Neural progenitor cell (in vitro differentiated cells): ENCODE measurements around the gene GCNT1. TPM values are rescaled to one million over a fixed set of nuclear protein-coding genes. Genes with fewer than 3 reads are reported as not detected.

Source experiments
- DNase-seq: peaks from one replicate; pipeline ENCODE4 v3.0.0-alpha.2; 2016; ENCODE audit warnings: low spot score
- H2AFZ ChIP-seq: fragments of 200-600 bp; sonication (generic); replicated peaks from 2 replicates; pipeline ENCODE4 v1.6.1; 2016; ENCODE audit warnings: antibody characterized with exemption
- H3F3A ChIP-seq: fragments of 200-600 bp; sonication (generic); 2 replicates; pipeline ENCODE4 v1.6.1; 2016; ENCODE audit warnings: antibody characterized with exemption, low read depth
- H3K27ac ChIP-seq: fragments of 200-600 bp; sonication (generic); 2 replicates; pipeline ENCODE4 v1.5.1; 2016; ENCODE audit warnings: mild to moderate bottlenecking
- H3K27me3 ChIP-seq: fragments of 200-600 bp; sonication (generic); 2 replicates; pipeline ENCODE4 v1.6.1; 2016; ENCODE audit warnings: mild to moderate bottlenecking, moderate library complexity
- H3K36me3 ChIP-seq: fragments of 200-600 bp; sonication (generic); 2 replicates; pipeline ENCODE4 v1.5.1; 2016
- H3K4me1 ChIP-seq: fragments of 200-600 bp; sonication (generic); 2 replicates; pipeline ENCODE4 v1.6.1; 2016; ENCODE audit warnings: mixed run types
- H3K4me2 ChIP-seq: fragments of 200-600 bp; sonication (generic); 2 replicates; pipeline ENCODE4 v1.6.1; 2016
- H3K4me3 ChIP-seq: fragments of 200-600 bp; sonication (generic); 2 replicates; pipeline ENCODE4 v1.5.1; 2016
- H3K79me2 ChIP-seq: fragments of 200-600 bp; sonication (generic); 2 replicates; pipeline ENCODE4 v1.6.1; 2016; ENCODE audit warnings: low read depth
- H3K9ac ChIP-seq: fragments of 200-600 bp; sonication (generic); 2 replicates; pipeline ENCODE4 v1.6.1; 2016
- H3K9me3 ChIP-seq: fragments of 200-600 bp; sonication (generic); 2 replicates; pipeline ENCODE4 v1.5.1; 2016; ENCODE audit warnings: low read depth
- H4K20me1 ChIP-seq: fragments of 200-600 bp; sonication (generic); 2 replicates; pipeline ENCODE4 v1.6.1; 2016; ENCODE audit warnings: low read depth
- H3K27ac Mint-ChIP-seq: 3 replicates; pipeline ENCODE4 v1.8.0; 2021; ENCODE audit warnings: mixed read lengths
- H3K27me3 Mint-ChIP-seq: 2 replicates; pipeline ENCODE4 v1.8.0; 2022; ENCODE audit warnings: low read depth, mild to moderate bottlenecking, inconsistent platforms, moderate library complexity, mixed read lengths; ENCODE audit not compliant: insufficient read depth
- H3K36me3 Mint-ChIP-seq: 3 replicates; pipeline ENCODE4 v1.8.0; 2021; ENCODE audit warnings: mixed read lengths
- H3K4me1 Mint-ChIP-seq: 3 replicates; pipeline ENCODE4 v1.8.0; 2021; ENCODE audit warnings: mixed read lengths
- H3K4me3 Mint-ChIP-seq: 3 replicates; pipeline ENCODE4 v1.8.0; 2021; ENCODE audit warnings: mild to moderate bottlenecking, moderate library complexity, mixed read lengths
- H3K9me3 Mint-ChIP-seq: 3 replicates; pipeline ENCODE4 v1.8.0; 2020; ENCODE audit warnings: mixed read lengths
- CTCF ChIP-seq: fragments of 200-600 bp; sonication (generic); IDR thresholded peaks from 2 replicates; pipeline ENCODE4 v1.5.1; 2017; ENCODE audit warnings: antibody characterized with exemption, mild to moderate bottlenecking
- EZH2 ChIP-seq: fragments of 200-600 bp; sonication (generic); IDR thresholded peaks from 2 replicates; pipeline ENCODE4 v1.6.1; 2017; ENCODE audit warnings: antibody characterized with exemption, mild to moderate bottlenecking, moderate library complexity
- EZH2phosphoT487 ChIP-seq: fragments of 200-600 bp; sonication (generic); IDR thresholded peaks from 2 replicates; pipeline ENCODE4 v1.6.1; 2017; ENCODE audit warnings: antibody characterized with exemption
- total RNA-seq: library from RNA; depleted of rRNA; stranded (reverse); fragments of >200 nt; gene quantifications from 2 replicates; pipeline ENCODE4 v1.2.3, GENCODE V29; 2015; ENCODE audit warnings: low replicate concordance

The GCNT1 gene
- total RNA-seq, 1 donor from 2014 or later = 25.5 TPM

DNA sequence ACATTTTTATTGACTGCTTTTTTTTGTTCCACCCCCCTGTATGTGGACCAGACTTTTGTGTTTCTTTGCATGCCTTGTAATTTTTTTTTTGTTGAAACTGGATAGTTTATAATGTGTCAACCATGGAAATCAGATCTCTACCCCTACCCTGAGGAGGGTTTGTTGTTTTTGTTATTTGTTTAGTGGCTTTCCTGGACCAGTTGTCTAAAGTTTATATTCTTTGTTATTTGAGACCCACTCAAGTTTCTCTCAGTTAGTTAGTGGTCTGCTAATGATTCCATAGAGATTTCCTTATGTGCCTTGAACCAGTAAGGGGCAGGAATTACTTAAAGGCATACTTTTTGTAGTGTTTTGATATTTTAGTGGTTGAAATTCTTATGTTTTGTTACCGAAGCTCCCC lies 41.1 kb downstream of the GCNT1 start:
- H3K4me1 ChIP-seq = no peaks in the 10 kb centered on the region
- Mint-ChIP-seq H3K36me3 (peaks cover 23% of the 10 kb centered on the region), H3K27ac (no peak overlapping the region), H3K4me1 (no peaks in the 10 kb centered on the region), H3K4me3 (no peak overlapping the region), H3K27me3 (no peaks in the 10 kb centered on the region), H3K9me3 (peaks cover 3% of the 10 kb centered on the region)
- H3K9me3 ChIP-seq = no peaks in the 10 kb centered on the region
- H4K20me1 ChIP-seq = no peaks in the 10 kb centered on the region
- no peak for TF ChIP-seq CTCF
- TF ChIP-seq EZH2phosphoT487 = no peak
- TF ChIP-seq EZH2 = no peak
- no peak for DNase-seq
- no peak overlapping the region for H3K9ac ChIP-seq
- H3F3A ChIP-seq = no peaks in the 10 kb centered on the region
- H3K4me3 ChIP-seq = no peak overlapping the region
- H3K27me3 ChIP-seq = no peaks in the 10 kb centered on the region
- no peak overlapping the region for H3K27ac ChIP-seq
- no peak overlapping the region for H3K4me2 ChIP-seq
- no peaks in the 10 kb centered on the region for H3K36me3 ChIP-seq
- H2AFZ ChIP-seq = no peak overlapping the region
- no peaks in the 10 kb centered on the region for H3K79me2 ChIP-seq

DNA sequence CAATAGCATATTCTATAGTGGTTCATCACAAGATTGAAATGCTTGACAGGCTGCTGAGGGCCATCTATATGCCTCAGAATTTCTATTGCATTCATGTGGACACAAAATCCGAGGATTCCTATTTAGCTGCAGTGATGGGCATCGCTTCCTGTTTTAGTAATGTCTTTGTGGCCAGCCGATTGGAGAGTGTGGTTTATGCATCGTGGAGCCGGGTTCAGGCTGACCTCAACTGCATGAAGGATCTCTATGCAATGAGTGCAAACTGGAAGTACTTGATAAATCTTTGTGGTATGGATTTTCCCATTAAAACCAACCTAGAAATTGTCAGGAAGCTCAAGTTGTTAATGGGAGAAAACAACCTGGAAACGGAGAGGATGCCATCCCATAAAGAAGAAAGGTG lies 43.8 kb downstream of the GCNT1 start:
- no peak overlapping the region for H3K9ac ChIP-seq
- H3K36me3 Mint-ChIP-seq = peaks cover 19% of the 10 kb centered on the region
- no peaks in the 10 kb centered on the region for H3K9me3 ChIP-seq
- H3K4me3 Mint-ChIP-seq = no peak overlapping the region
- H3K36me3 ChIP-seq = no peaks in the 10 kb centered on the region
- H3F3A ChIP-seq = no peaks in the 10 kb centered on the region
- no peaks in the 10 kb centered on the region for H4K20me1 ChIP-seq
- H3K79me2 ChIP-seq = no peaks in the 10 kb centered on the region
- no peaks in the 10 kb centered on the region for H3K27me3 ChIP-seq
- H3K27ac ChIP-seq = no peak overlapping the region
- no peak overlapping the region for H3K4me2 ChIP-seq
- H3K4me1 ChIP-seq = no peaks in the 10 kb centered on the region
- no peak overlapping the region for H2AFZ ChIP-seq
- no peak overlapping the region for H3K4me3 ChIP-seq
- H3K27me3 Mint-ChIP-seq = no peaks in the 10 kb centered on the region
- H3K4me1 Mint-ChIP-seq = no peaks in the 10 kb centered on the region
- no peak for DNase-seq
- TF ChIP-seq EZH2 (no peak), EZH2phosphoT487 (no peak), CTCF (no peak)
- H3K27ac Mint-ChIP-seq = no peak overlapping the region
- H3K9me3 Mint-ChIP-seq = no peaks in the 10 kb centered on the region

- Histone ChIP-seq H3F3A (no peaks in the 10 kb centered on the region), H3K79me2 (no peaks in the 10 kb centered on the region), H3K9me3 (no peaks in the 10 kb centered on the region), H2AFZ (no peak overlapping the region), H3K4me2 (no peak overlapping the region), H3K9ac (no peak overlapping the region), H3K4me3 (no peak overlapping the region), H3K27ac (no peak overlapping the region), H3K4me1 (no peaks in the 10 kb centered on the region), H3K27me3 (no peaks in the 10 kb centered on the region), H3K36me3 (no peaks in the 10 kb centered on the region), H4K20me1 (no peaks in the 10 kb centered on the region)
- DNase-seq = no peak
- no peak overlapping the region for H3K27ac Mint-ChIP-seq
- no peaks in the 10 kb centered on the region for H3K4me1 Mint-ChIP-seq
- TF ChIP-seq CTCF = no peak
- no peak for TF ChIP-seq EZH2
- TF ChIP-seq EZH2phosphoT487 = no peak
- no peaks in the 10 kb centered on the region for H3K27me3 Mint-ChIP-seq
- H3K4me3 Mint-ChIP-seq = no peak overlapping the region
- peaks cover 5% of the 10 kb centered on the region for H3K9me3 Mint-ChIP-seq
- no peaks in the 10 kb centered on the region for H3K36me3 Mint-ChIP-seq
These were observed 51.1 kb downstream of the GCNT1 start for GRCh38 chr9:76510041-76510440.

GRCh38 chr9:76510446-76510845 lies 51.5 kb downstream of the GCNT1 start:
- Histone ChIP-seq H3F3A (no peaks in the 10 kb centered on the region), H3K79me2 (no peaks in the 10 kb centered on the region), H3K4me3 (no peak overlapping the region), H3K27ac (no peak overlapping the region), H2AFZ (no peak overlapping the region), H3K9ac (no peak overlapping the region), H3K36me3 (no peaks in the 10 kb centered on the region), H3K4me1 (no peaks in the 10 kb centered on the region), H3K9me3 (no peaks in the 10 kb centered on the region), H3K4me2 (no peak overlapping the region), H3K27me3 (no peaks in the 10 kb centered on the region), H4K20me1 (no peaks in the 10 kb centered on the region)
- Mint-ChIP-seq H3K27me3 (no peaks in the 10 kb centered on the region), H3K36me3 (no peaks in the 10 kb centered on the region), H3K9me3 (peaks cover 5% of the 10 kb centered on the region), H3K4me1 (no peaks in the 10 kb centered on the region), H3K4me3 (no peak overlapping the region), H3K27ac (no peak overlapping the region)
- TF ChIP-seq CTCF = no peak
- TF ChIP-seq EZH2phosphoT487 = no peak
- TF ChIP-seq EZH2 = no peak
- no peak for DNase-seq
